22Rv1 (cell line): ENCODE results near the gene ATXN7L1.

Experiments used
- H3K27ac ChIP-seq: fragments of 450-650 bp; 2 replicates; pipeline ENCODE4 v1.5.1; 2017
- CTCF ChIP-seq: fragments of 450-650 bp; IDR thresholded peaks from 2 replicates; pipeline ENCODE4 v1.5.1; 2017; ENCODE audit warnings: mild to moderate bottlenecking
- ZFX ChIP-seq: fragments of 450-650 bp; IDR thresholded peaks from 2 replicates; pipeline ENCODE4 v1.6.1; 2017; ENCODE audit warnings: antibody characterized with exemption, borderline replicate concordance

The ATXN7L1 gene

GRCh38 chr7:105841866-105842265 is 34.5 kb downstream of the ATXN7L1 start:
- TF ChIP-seq CTCF: no peak
- no peak for TF ChIP-seq ZFX
- no peak overlapping the region for H3K27ac ChIP-seq

GRCh38 chr7:105840981-105841749 is 35.2 kb downstream of the ATXN7L1 start:
- no peak overlapping the region for H3K27ac ChIP-seq
- TF ChIP-seq ZFX (no peak), CTCF (no peak)

- no peak overlapping the region for H3K27ac ChIP-seq
- TF ChIP-seq CTCF: no peak
- TF ChIP-seq ZFX: no peak
These were observed 37.1 kb downstream of the ATXN7L1 start for GRCh38 chr7:105839266-105839665.

DNA sequence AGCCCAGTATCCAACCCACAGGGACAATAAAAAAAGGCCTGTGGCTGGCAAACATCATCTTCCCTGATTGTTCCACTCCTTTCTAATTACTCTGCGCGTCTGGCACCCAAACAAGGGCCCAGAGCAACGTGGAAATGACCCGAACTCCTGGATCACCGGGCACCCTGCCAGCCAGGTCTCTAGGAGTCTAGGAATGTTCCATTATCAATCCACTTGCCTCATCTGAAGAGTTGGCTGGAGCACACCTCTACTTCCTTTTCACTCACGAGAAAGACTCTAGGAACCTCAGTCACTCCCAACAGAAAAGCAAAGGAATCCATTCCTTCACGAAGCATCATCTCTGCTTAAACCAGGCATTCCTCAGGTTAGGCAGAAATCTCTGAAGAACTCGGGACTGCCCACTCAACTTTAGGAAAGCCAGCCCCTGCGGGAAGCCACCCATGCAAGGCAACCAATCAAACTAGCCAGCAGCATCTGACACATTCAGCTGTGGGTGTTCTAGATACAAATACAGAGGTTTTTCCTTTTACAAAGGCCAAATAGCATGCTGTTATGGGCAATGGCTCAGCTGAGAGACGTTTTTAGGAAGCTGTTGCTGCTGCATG is 37.7 kb downstream of the ATXN7L1 start:
- TF ChIP-seq ZFX: no peak
- no peak for TF ChIP-seq CTCF
- no peak overlapping the region for H3K27ac ChIP-seq

- H3K27ac ChIP-seq: no peak overlapping the region
- no peak for TF ChIP-seq CTCF
- TF ChIP-seq ZFX: no peak
These were observed 38.4 kb downstream of the ATXN7L1 start for GRCh38 chr7:105837765-105838626.

DNA sequence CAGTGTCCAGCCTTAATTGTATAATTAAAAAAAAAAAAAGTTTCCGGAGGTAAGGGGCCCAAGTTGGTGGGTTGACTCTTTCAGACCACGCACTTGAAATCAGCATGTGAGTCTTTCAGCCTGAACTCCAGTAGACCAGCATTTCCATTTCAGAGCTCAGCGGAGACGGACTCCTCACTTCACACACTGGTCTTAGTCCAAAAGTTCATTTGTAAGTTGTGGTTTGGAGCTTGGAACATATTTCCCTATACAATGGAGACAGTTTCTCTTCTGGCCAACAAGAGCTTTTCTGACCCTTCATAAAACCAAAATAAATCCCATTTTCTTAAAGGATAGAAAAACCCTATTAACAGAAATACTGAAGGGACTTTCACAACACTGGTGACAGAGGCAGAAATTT is 41.0 kb downstream of the ATXN7L1 start:
- no peak for TF ChIP-seq ZFX
- no peak for TF ChIP-seq CTCF

More for the DNA sequence above, 41.0 kb downstream of the ATXN7L1 start:
- H3K27ac ChIP-seq: no peak overlapping the region
